SK-N-SH (cell line): ENCODE data around the gene TBXAS1. TPM values are rescaled to one million over a fixed set of nuclear protein-coding genes. Genes with fewer than 3 reads are reported as not detected.

Source experiments
- CTCF ChIA-PET: fragments of 300-600, 350-600 bp; formaldehyde crosslinking; extraction: SDS; loops from one replicate; lab custom pipeline; 2021; lab: Yijun Ruan, JAX
- POLR2A ChIA-PET: fragments of 350-600 bp; sonication (Branson Sonifier 250); formaldehyde crosslinking; extraction: SDS; loops from one replicate; lab custom pipeline; 2020; ENCODE audit warnings: antibody characterized with exemption, inconsistent platforms; lab: Yijun Ruan, JAX
- DNase-seq: peaks from one replicate; pipeline ENCODE4 v3.0.0; 2012
- H2AFZ ChIP-seq: fragments of 200-600 bp; sonication (generic); 2 replicates; pipeline ENCODE4 v1.8.1; 2016; ENCODE audit warnings: antibody characterized with exemption, mild to moderate bottlenecking, low read depth
- H3F3A ChIP-seq: fragments of 200-600 bp; sonication (generic); replicated peaks from 2 replicates; pipeline ENCODE3; 2016; ENCODE audit warnings: antibody characterized with exemption, mild to moderate bottlenecking; ENCODE audit not compliant: insufficient read depth
- H3K27ac ChIP-seq, 2 experiments: fragments of 200-500 bp in 1 of 2; fragments of 200-600 bp in 1 of 2; sonication (Bioruptor generic) in 1 of 2; sonication (generic), shearing (Covaris generic) in 1 of 2; 2 replicates each; pipeline versions ENCODE4 v1.5.1 to v1.6.1; 2014 to 2016; ENCODE audit warnings: low read depth in 2 of 2, inconsistent platforms in 1 of 2, low read length in 1 of 2, mild to moderate bottlenecking in 1 of 2, mixed read lengths in 1 of 2
- H3K27me3 ChIP-seq: fragments of 200-600 bp; sonication (generic), shearing (Covaris generic); 2 replicates; pipeline ENCODE4 v1.6.1; 2016; ENCODE audit warnings: mixed run types; ENCODE audit not compliant: insufficient read depth
- H3K36me3 ChIP-seq, 2 experiments: fragments of 200-500 bp in 1 of 2; fragments of 200-600 bp in 1 of 2; sonication (Bioruptor generic) in 1 of 2; sonication (generic) in 1 of 2; replicated peaks in 1 of 2; 2 replicates each; pipeline versions ENCODE3 to v1.5.1; 2014 to 2016; ENCODE audit warnings: low read length in 1 of 2, mild to moderate bottlenecking in 1 of 2; ENCODE audit not compliant: insufficient read depth in 2 of 2, control insufficient read depth in 1 of 2
- H3K4me1 ChIP-seq, 2 experiments: fragments of 200-500 bp in 1 of 2; fragments of 200-600 bp in 1 of 2; sonication (Bioruptor generic) in 1 of 2; sonication (generic), shearing (Covaris generic) in 1 of 2; 2 replicates each; pipeline versions ENCODE4 v1.5.1 to v1.6.1; 2014 to 2016; ENCODE audit warnings: low read depth in 1 of 2, low read length in 1 of 2, mixed run types in 1 of 2; ENCODE audit not compliant: insufficient read depth in 2 of 2, control insufficient read depth in 1 of 2
- H3K4me2 ChIP-seq: fragments of 200-600 bp; sonication (generic), shearing (Covaris generic); 2 replicates; pipeline ENCODE4 v1.6.1; 2017; ENCODE audit warnings: mixed run types
- H3K4me3 ChIP-seq, 2 experiments: fragments of 200-500 bp in 1 of 2; fragments of 200-600 bp in 1 of 2; sonication (Bioruptor generic) in 1 of 2; sonication (generic), shearing (Covaris generic) in 1 of 2; 2 replicates each; pipeline versions ENCODE4 v1.5.1 to v1.8.1; 2014 to 2016; ENCODE audit warnings: low read depth in 2 of 2, inconsistent platforms in 1 of 2, low read length in 1 of 2, mild to moderate bottlenecking in 1 of 2, mixed read lengths in 1 of 2, moderate library complexity in 1 of 2
- H3K79me2 ChIP-seq: fragments of 200-600 bp; sonication (generic); 2 replicates; pipeline ENCODE4 v1.8.1; 2017; ENCODE audit warnings: mild to moderate bottlenecking; ENCODE audit not compliant: insufficient read depth
- H3K9ac ChIP-seq: fragments of 200-600 bp; sonication (generic); 2 replicates; pipeline ENCODE4 v1.6.1; 2017; ENCODE audit warnings: mixed run types
- H3K9me2 ChIP-seq: fragments of 200-600 bp; sonication (generic); 2 replicates; pipeline ENCODE4 v1.6.1; 2017; ENCODE audit warnings: mixed run types
- H3K9me3 ChIP-seq: fragments of 200-600 bp; sonication (generic); 2 replicates; pipeline ENCODE4 v1.6.1; 2017; ENCODE audit warnings: mixed run types, mild to moderate bottlenecking, moderate library complexity
- H4K20me1 ChIP-seq: fragments of 200-600 bp; sonication (generic); 2 replicates; pipeline ENCODE4 v1.6.1; 2017; ENCODE audit warnings: mild to moderate bottlenecking, mixed run types; ENCODE audit not compliant: insufficient read depth
- EZH2phosphoT487 ChIP-seq: fragments of 200-600 bp; sonication (generic); IDR thresholded peaks from 2 replicates; pipeline ENCODE4 v1.6.1; 2017; ENCODE audit warnings: low read depth, mixed run types, mild to moderate bottlenecking, antibody characterized with exemption, moderate library complexity, borderline replicate concordance
- FOSL2 ChIP-seq: IDR thresholded peaks from 2 replicates; pipeline ENCODE4 v1.4.0; 2012; ENCODE audit warnings: low read depth, mild to moderate bottlenecking, moderate library complexity, borderline replicate concordance
- FOXJ3 ChIP-seq: sonication (generic); formaldehyde crosslinking; IDR thresholded peaks from 2 replicates; pipeline ENCODE4 v1.5.1; 2020; ENCODE audit warnings: mild to moderate bottlenecking, missing genetic modification reagents
- GATA2 ChIP-seq: sonication (generic); formaldehyde crosslinking; IDR thresholded peaks from 2 replicates; pipeline ENCODE4 v1.5.0; 2020; ENCODE audit warnings: mild to moderate bottlenecking, missing genetic modification reagents
- MEF2A ChIP-seq: IDR thresholded peaks from 2 replicates; pipeline ENCODE4 v1.4.0; 2012; ENCODE audit warnings: low read depth, borderline replicate concordance
- NRF1 ChIP-seq: IDR thresholded peaks from 2 replicates; pipeline ENCODE4 v1.6.1; 2012; ENCODE audit warnings: low read depth, mild to moderate bottlenecking, low read length
- POLR2AphosphoS5 ChIP-seq: IDR thresholded peaks from 2 replicates; pipeline ENCODE4 v1.6.1; 2012; ENCODE audit warnings: low read depth, low read length
- RAD21 ChIP-seq: IDR thresholded peaks from 2 replicates; pipeline ENCODE4 v1.6.1; 2012; ENCODE audit warnings: mild to moderate bottlenecking, low read length
- RFX5 ChIP-seq: IDR thresholded peaks from 2 replicates; pipeline ENCODE4 v1.6.1; 2012; ENCODE audit warnings: mild to moderate bottlenecking, improper control_type of control experiment, low read length
- YY1 ChIP-seq: IDR thresholded peaks from 2 replicates; pipeline ENCODE4 v1.4.0; 2012; ENCODE audit warnings: low read depth, mild to moderate bottlenecking
- WGBS: methylation state at CpG from one replicate; pipeline ENCODE4 v1.1.6; 2017; ENCODE audit warnings: low lambda C conversion rate; 5-methylcytosine and 5-hydroxymethylcytosine counted together
- polyA plus RNA-seq, 3 experiments: library from polyadenylated mRNA; depleted of rRNA; stranded (reverse); fragments of >200 nt; gene quantifications; 2 replicates each; pipeline ENCODE4 v1.2.3, GENCODE V29; 2012
- TF ChIP-seq, protein P1 (sequence below): IDR thresholded peaks from 2 replicates; pipeline ENCODE4 v1.4.0; 2012; ENCODE audit warnings: low read depth, borderline replicate concordance
- TF ChIP-seq, protein P2 (sequence below): fragments of 200-600 bp; sonication (generic); IDR thresholded peaks from 2 replicates; pipeline ENCODE4 v1.6.1; 2017; ENCODE audit warnings: antibody characterized with exemption, mild to moderate bottlenecking, moderate library complexity
- TF ChIP-seq, protein P3 (sequence below): fragments of 150-350 bp; IDR thresholded peaks from 2 replicates; pipeline ENCODE4 v1.6.1; 2016; ENCODE audit warnings: mild to moderate bottlenecking, low read depth, low read length
- TF ChIP-seq, protein P4 (sequence below): IDR thresholded peaks from 2 replicates; pipeline ENCODE4; 2012

The TBXAS1 gene
- polyA plus RNA-seq, 1 of the 3 experiments (the other 2 are of a cell fraction): 4.4 TPM

DNA sequence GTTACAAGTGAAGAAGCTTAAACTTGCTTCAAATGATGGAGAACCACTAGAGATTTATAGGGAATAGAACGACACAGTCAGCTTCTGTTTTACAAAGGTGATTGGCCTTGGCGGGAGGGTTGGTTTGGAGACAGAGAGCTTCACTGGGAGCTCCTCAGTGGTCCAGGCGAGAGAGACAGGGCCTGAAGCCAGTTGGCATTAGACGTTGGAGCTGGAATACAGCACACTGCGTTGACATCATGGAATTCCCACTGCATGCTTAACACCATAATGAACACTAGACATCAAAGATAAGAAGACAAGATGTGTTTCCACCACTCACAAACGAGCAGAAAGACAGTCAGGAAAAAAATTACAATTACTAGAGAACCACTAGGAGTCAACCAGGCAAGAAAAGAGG is 67.8 kb downstream of the TBXAS1 start:
- Histone ChIP-seq H2AFZ (no peak overlapping the region), H4K20me1 (no peaks in the 10 kb centered on the region), H3K79me2 (no peaks in the 10 kb centered on the region), H3K4me2 (no peak overlapping the region), H3K9me2 (no peaks in the 10 kb centered on the region), H3K9ac (no peak overlapping the region), H3K36me3 (no peaks in the 10 kb centered on the region), H3K27ac (no peak overlapping the region), H3K9me3 (no peaks in the 10 kb centered on the region), H3K27me3 (peaks cover 8% of the 10 kb centered on the region; the same call in 1 of the 2 replicates), H3K4me1 (no peaks in the 10 kb centered on the region), H3F3A (no peaks in the 10 kb centered on the region), H3K4me3 (no peak overlapping the region)
- ChIA-PET CTCF (no interaction called here), POLR2A (no interaction called here)
- DNase-seq: no peak
- 47% methylated on average over 6 of the region's 6 CpGs for WGBS
- TF ChIP-seq, protein P1, sequence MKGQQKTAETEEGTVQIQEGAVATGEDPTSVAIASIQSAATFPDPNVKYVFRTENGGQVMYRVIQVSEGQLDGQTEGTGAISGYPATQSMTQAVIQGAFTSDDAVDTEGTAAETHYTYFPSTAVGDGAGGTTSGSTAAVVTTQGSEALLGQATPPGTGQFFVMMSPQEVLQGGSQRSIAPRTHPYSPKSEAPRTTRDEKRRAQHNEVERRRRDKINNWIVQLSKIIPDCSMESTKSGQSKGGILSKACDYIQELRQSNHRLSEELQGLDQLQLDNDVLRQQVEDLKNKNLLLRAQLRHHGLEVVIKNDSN: no peak
- TF ChIP-seq FOSL2 (no peak), YY1 (no peak), MEF2A (no peak), GATA2 (no peak), RAD21 (no peak), NRF1 (no peak), FOXJ3 (CRISPR knock-in tag) (no peak), RFX5 (no peak), EZH2phosphoT487 (no peak), POLR2AphosphoS5 (no peak)
- TF ChIP-seq, protein P2, sequence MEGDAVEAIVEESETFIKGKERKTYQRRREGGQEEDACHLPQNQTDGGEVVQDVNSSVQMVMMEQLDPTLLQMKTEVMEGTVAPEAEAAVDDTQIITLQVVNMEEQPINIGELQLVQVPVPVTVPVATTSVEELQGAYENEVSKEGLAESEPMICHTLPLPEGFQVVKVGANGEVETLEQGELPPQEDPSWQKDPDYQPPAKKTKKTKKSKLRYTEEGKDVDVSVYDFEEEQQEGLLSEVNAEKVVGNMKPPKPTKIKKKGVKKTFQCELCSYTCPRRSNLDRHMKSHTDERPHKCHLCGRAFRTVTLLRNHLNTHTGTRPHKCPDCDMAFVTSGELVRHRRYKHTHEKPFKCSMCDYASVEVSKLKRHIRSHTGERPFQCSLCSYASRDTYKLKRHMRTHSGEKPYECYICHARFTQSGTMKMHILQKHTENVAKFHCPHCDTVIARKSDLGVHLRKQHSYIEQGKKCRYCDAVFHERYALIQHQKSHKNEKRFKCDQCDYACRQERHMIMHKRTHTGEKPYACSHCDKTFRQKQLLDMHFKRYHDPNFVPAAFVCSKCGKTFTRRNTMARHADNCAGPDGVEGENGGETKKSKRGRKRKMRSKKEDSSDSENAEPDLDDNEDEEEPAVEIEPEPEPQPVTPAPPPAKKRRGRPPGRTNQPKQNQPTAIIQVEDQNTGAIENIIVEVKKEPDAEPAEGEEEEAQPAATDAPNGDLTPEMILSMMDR: no peak
- TF ChIP-seq, protein P3, sequence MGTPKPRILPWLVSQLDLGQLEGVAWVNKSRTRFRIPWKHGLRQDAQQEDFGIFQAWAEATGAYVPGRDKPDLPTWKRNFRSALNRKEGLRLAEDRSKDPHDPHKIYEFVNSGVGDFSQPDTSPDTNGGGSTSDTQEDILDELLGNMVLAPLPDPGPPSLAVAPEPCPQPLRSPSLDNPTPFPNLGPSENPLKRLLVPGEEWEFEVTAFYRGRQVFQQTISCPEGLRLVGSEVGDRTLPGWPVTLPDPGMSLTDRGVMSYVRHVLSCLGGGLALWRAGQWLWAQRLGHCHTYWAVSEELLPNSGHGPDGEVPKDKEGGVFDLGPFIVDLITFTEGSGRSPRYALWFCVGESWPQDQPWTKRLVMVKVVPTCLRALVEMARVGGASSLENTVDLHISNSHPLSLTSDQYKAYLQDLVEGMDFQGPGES: no peak
- TF ChIP-seq, protein P4, sequence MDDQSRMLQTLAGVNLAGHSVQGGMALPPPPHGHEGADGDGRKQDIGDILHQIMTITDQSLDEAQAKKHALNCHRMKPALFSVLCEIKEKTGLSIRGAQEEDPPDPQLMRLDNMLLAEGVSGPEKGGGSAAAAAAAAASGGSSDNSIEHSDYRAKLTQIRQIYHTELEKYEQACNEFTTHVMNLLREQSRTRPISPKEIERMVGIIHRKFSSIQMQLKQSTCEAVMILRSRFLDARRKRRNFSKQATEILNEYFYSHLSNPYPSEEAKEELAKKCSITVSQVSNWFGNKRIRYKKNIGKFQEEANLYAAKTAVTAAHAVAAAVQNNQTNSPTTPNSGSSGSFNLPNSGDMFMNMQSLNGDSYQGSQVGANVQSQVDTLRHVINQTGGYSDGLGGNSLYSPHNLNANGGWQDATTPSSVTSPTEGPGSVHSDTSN: no peak
